B cell (primary cell): ENCODE data around the gene PDLIM5. TPM values are rescaled to one million over a fixed set of nuclear protein-coding genes. Genes with fewer than 3 reads are reported as not detected.

Experiments used
- ATAC-seq: fragments of 200-7000 bp; cut with Tn5 transposase; one replicate; pipeline ENCODE4 v1.10.0; 2021; ENCODE audit warnings: low read depth, mild to moderate bottlenecking, moderate number of reproducible peaks, moderate library complexity
- CTCF ChIA-PET: fragments of 350-600 bp; sonication (Branson Sonifier 250); formaldehyde crosslinking; loops from one replicate; lab custom pipeline; 2021; ENCODE audit warnings: antibody characterized with exemption, inconsistent platforms; lab: Charles Lee
- POLR2A ChIA-PET: fragments of 350-600 bp; sonication (Branson Sonifier 250); formaldehyde crosslinking; loops from one replicate; lab custom pipeline; 2021; ENCODE audit warnings: antibody characterized with exemption; lab: Charles Lee
- DNase-seq: peaks from one replicate; pipeline ENCODE4 v3.0.0; 2013
- H2AFZ ChIP-seq: 2 replicates; pipeline ENCODE4 v1.6.1; 2012; ENCODE audit warnings: mild to moderate bottlenecking, low read depth, low read length; ENCODE audit not compliant: insufficient read depth, poor library complexity, severe bottlenecking
- H3K27ac ChIP-seq, 2 donors: 1 replicate in 1 of 2; 2 replicates in 1 of 2; pipeline ENCODE4 v1.5.1; 2012 to 2013; ENCODE audit warnings: low read length in 2 of 2, mild to moderate bottlenecking in 2 of 2, moderate library complexity in 1 of 2
- H3K27me3 ChIP-seq, 4 experiments: fragments of 200-600 bp in 1 of 4; sonication (generic) in 1 of 4; replicated peaks in 1 of 4; 1 replicate in 2 of 4; 2 replicates in 2 of 4; pipeline versions ENCODE4 v1.6.1 to v1.7.0; 2013 to 2016; ENCODE audit warnings: low read length in 3 of 4, mild to moderate bottlenecking in 2 of 4, mixed read lengths in 1 of 4, moderate library complexity in 1 of 4; ENCODE audit not compliant: insufficient read depth in 4 of 4, control insufficient read depth in 3 of 4; ENCODE audit errors: control extremely low read depth in 1 of 4
- H3K36me3 ChIP-seq, 2 experiments: replicated peaks in 1 of 2; 1 replicate in 1 of 2; 2 replicates in 1 of 2; pipeline versions ENCODE4 v1.6.1 to v1.7.1; 2013; ENCODE audit warnings: low read length in 1 of 2; ENCODE audit not compliant: insufficient read depth in 2 of 2, control insufficient read depth in 1 of 2; ENCODE audit errors: control extremely low read depth in 1 of 2, extremely low read depth in 1 of 2
- H3K4me1 ChIP-seq, 2 donors: fragments of 200-600 bp in 1 of 2; sonication (generic) in 1 of 2; 1 replicate in 1 of 2; 2 replicates in 1 of 2; pipeline versions ENCODE4 v1.5.1 to v1.6.1; 2013 to 2017; ENCODE audit warnings: low read length in 2 of 2; ENCODE audit not compliant: control insufficient read depth in 2 of 2, insufficient read depth in 2 of 2
- H3K4me2 ChIP-seq: replicated peaks from 2 replicates; pipeline ENCODE3; 2012; ENCODE audit warnings: mild to moderate bottlenecking, low read depth, low read length; ENCODE audit not compliant: poor library complexity, severe bottlenecking
- H3K4me3 ChIP-seq, 5 experiments: fragments of 200-600 bp in 1 of 5; sonication (generic) in 1 of 5; 1 replicate in 3 of 5; 2 replicates in 2 of 5; pipeline versions ENCODE4 v1.5.1 to v1.7.0; 2011 to 2016; ENCODE audit warnings: low read length in 4 of 5, mild to moderate bottlenecking in 4 of 5, low read depth in 2 of 5, control low read depth in 1 of 5, moderate library complexity in 1 of 5; ENCODE audit not compliant: insufficient read depth in 1 of 5; ENCODE audit errors: control extremely low read depth in 1 of 5, extremely low read depth in 1 of 5
- H3K79me2 ChIP-seq: fragments of 200-600 bp; sonication (generic); one replicate; pipeline ENCODE4 v1.6.0; 2016; ENCODE audit warnings: low read length; ENCODE audit not compliant: control insufficient read depth, insufficient read depth
- H3K9ac ChIP-seq: fragments of 200-600 bp; sonication (generic); 2 replicates; pipeline ENCODE4 v1.6.1; 2017; ENCODE audit warnings: mild to moderate bottlenecking, low read length, moderate library complexity
- H3K9me3 ChIP-seq, 3 donors: one replicate each; pipeline versions ENCODE4 v1.6.1 to v1.7.1; 2013; ENCODE audit warnings: low read length in 2 of 3; ENCODE audit not compliant: control insufficient read depth in 2 of 3, insufficient read depth in 1 of 3; ENCODE audit errors: control extremely low read depth in 1 of 3
- H4K20me1 ChIP-seq: 2 replicates; pipeline ENCODE4 v1.6.0; 2012; ENCODE audit warnings: mild to moderate bottlenecking, low read length; ENCODE audit not compliant: insufficient read depth, control insufficient read depth, poor library complexity, severe bottlenecking
- H3K27ac Mint-ChIP-seq: one replicate; pipeline ENCODE4 v1.8.0; 2021; ENCODE audit warnings: mixed read lengths
- H3K27me3 Mint-ChIP-seq: one replicate; pipeline ENCODE4 v1.8.0; 2021; ENCODE audit warnings: mixed read lengths
- H3K4me1 Mint-ChIP-seq: one replicate; pipeline ENCODE4 v1.8.0; 2021; ENCODE audit warnings: mixed read lengths
- H3K4me3 Mint-ChIP-seq: one replicate; pipeline ENCODE4 v1.8.0; 2021; ENCODE audit warnings: mixed read lengths
- H3K9me3 Mint-ChIP-seq: one replicate; pipeline ENCODE4 v1.8.0; 2022; ENCODE audit warnings: mixed read lengths; ENCODE audit not compliant: insufficient read depth
- EZH2 ChIP-seq: IDR thresholded peaks from 2 replicates; pipeline ENCODE4 v1.6.1; 2012; ENCODE audit warnings: borderline replicate concordance, low read depth, mild to moderate bottlenecking, moderate library complexity, low read length; ENCODE audit not compliant: insufficient read depth, poor library complexity, severe bottlenecking
- WGBS: methylation state at CpG from one replicate; pipeline ENCODE4 v1.1.5; 2013; ENCODE audit warnings: missing lambda C conversion rate; ENCODE audit not compliant: insufficient coverage; 5-methylcytosine and 5-hydroxymethylcytosine counted together
- intact Hi-C: fragments of 100-400 bp; cut with micrococcal nuclease; formaldehyde crosslinking; loops from one replicate; pipeline ENCODE4 v1.10.0; 2022
- polyA plus RNA-seq: library from polyadenylated mRNA; depleted of rRNA; stranded (reverse); fragments of >200 nt; gene quantifications from 2 replicates; pipeline ENCODE4 v1.2.3, GENCODE V29; 2012
- total RNA-seq, 2 donors: library from RNA; stranded (reverse); fragments of 120-200 nt in 1 of 2; gene quantifications; 1 replicate in 1 of 2; 2 replicates in 1 of 2; pipeline versions ENCODE4 v1.2.3 to v1.2.4, GENCODE V29; 2013 to 2022
- TF ChIP-seq, protein P1 (sequence below): fragments of 200-600 bp; IDR thresholded peaks from one replicate; pipeline ENCODE4 v1.8.0; 2022; ENCODE audit warnings: antibody characterized with exemption, mild to moderate bottlenecking

The PDLIM5 gene
- total and polyA plus RNA-seq, 2 donors (not counting 1 experiment from before 2014, with no cell fraction given): 24.0 to 30.2 TPM

DNA sequence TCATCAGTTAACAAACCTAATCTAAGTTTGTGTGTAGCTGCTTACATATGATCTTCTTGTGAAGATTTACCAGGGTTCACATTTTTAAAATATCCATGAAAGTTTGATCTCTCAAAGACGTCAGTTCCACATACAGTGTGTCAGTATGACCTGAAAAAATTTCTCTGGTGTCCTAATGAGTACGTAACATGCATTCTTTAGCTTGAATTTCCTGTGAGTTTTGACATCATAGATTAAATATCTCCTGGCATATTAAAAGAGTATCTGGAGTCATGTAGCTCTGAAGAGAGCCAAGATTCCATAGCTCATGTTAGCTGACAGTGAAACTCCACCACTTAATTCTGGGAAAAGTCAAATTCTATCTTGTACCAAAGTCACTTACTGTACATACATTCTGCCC, 43.9 kb upstream of the PDLIM5 start:
- no peak overlapping the region for H3K4me3 ChIP-seq
- H3K4me2 ChIP-seq: no peak overlapping the region
- H3K79me2 ChIP-seq: no peaks in the 10 kb centered on the region
- ATAC-seq (no peak), DNase-seq (no peak)
- no peak overlapping the region for H3K27ac Mint-ChIP-seq
- TF ChIP-seq EZH2: no peak
- TF ChIP-seq, protein P1, sequence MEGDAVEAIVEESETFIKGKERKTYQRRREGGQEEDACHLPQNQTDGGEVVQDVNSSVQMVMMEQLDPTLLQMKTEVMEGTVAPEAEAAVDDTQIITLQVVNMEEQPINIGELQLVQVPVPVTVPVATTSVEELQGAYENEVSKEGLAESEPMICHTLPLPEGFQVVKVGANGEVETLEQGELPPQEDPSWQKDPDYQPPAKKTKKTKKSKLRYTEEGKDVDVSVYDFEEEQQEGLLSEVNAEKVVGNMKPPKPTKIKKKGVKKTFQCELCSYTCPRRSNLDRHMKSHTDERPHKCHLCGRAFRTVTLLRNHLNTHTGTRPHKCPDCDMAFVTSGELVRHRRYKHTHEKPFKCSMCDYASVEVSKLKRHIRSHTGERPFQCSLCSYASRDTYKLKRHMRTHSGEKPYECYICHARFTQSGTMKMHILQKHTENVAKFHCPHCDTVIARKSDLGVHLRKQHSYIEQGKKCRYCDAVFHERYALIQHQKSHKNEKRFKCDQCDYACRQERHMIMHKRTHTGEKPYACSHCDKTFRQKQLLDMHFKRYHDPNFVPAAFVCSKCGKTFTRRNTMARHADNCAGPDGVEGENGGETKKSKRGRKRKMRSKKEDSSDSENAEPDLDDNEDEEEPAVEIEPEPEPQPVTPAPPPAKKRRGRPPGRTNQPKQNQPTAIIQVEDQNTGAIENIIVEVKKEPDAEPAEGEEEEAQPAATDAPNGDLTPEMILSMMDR: no peak
- H3K9me3 ChIP-seq: no peaks in the 10 kb centered on the region
- H3K27me3 ChIP-seq: peaks cover 0 to 2% (median 0%) of the 10 kb centered on the region in 4 experiments
- H3K4me1 Mint-ChIP-seq: no peaks in the 10 kb centered on the region
- POLR2A ChIA-PET: no interaction called here
- CTCF ChIA-PET: interaction anchor here (1.2 to 4.6 kb wide), 13 partner anchors 10 to 213 kb away, joined by 3 to 19 read pairs (median 5); no protein-coding TSS in a partner anchor
- no peaks in the 10 kb centered on the region for H3K36me3 ChIP-seq
- intact Hi-C loops: no loop called here
- no peak overlapping the region for H3K27ac ChIP-seq
- no peaks in the 10 kb centered on the region for H4K20me1 ChIP-seq
- no peaks in the 10 kb centered on the region for H3K4me1 ChIP-seq
- H3K4me3 Mint-ChIP-seq: no peak overlapping the region
- H3K27me3 Mint-ChIP-seq: peaks cover 32% of the 10 kb centered on the region
- WGBS: no CpG with 5 or more reads among the region's 2 CpGs
- H2AFZ ChIP-seq: no peak overlapping the region
- no peaks in the 10 kb centered on the region for H3K9me3 Mint-ChIP-seq
- no peak overlapping the region for H3K9ac ChIP-seq

DNA sequence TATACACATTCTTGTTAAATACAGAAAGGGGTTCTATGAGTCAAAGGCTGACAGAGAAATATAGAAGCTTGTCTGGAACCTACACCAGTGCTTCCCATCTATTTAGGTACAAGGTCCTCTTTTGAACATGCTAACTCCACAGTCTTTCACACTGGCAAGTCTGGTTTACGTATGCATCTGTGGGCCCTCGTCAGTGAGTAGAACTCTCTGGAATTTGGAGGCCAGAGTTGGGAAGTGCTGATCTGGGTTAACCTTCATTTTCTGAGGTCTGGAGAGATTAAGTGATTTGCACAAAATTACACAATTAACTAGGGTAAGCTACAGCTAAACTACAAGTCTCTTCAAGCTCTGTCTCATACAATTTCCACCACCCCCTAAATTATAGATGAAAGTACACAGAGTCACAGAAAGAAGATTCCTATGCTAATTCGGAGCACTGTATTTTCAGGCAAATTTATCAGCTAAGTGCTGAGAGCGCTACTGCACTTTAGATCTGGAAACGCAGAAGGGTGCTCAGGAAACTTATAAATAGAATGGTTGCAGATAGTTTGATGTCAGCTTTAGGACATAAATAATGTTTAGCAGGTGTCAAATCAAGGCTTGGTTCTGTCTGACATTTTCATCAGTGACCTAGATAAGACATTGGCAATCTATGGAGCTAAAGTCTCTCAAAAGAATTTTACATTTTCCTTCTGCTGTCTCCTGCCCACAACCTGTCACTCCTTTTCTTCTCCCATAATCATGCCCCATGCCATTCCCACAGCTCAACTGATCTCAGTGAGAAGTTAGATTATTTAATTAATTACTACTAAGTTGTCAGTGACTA, 43.0 kb upstream of the PDLIM5 start:
- ChIA-PET POLR2A (no interaction called here), CTCF (interaction anchor here (1.2 to 3.5 kb wide), 4 partner anchors 9 to 188 kb away, joined by 3 to 15 read pairs (median 11); no protein-coding TSS in a partner anchor)
- peaks cover 0 to 4% (median 0%) of the 10 kb centered on the region in 4 experiments for H3K27me3 ChIP-seq
- no peaks in the 10 kb centered on the region for H3K9me3 Mint-ChIP-seq
- H3K27ac Mint-ChIP-seq: no peak overlapping the region
- no peak overlapping the region for H3K27ac ChIP-seq
- WGBS: 84% methylated on average over 3 of the region's 5 CpGs
- H3K27me3 Mint-ChIP-seq: peaks cover 38% of the 10 kb centered on the region
- no peaks in the 10 kb centered on the region for H3K36me3 ChIP-seq
- no peaks in the 10 kb centered on the region for H3K4me1 ChIP-seq
- no peak for TF ChIP-seq EZH2
- TF ChIP-seq, protein P1: no peak
- no peak overlapping the region for H3K9ac ChIP-seq
- H3K4me1 Mint-ChIP-seq: no peaks in the 10 kb centered on the region
- no peaks in the 10 kb centered on the region for H4K20me1 ChIP-seq
- DNase-seq: no peak
- H3K4me3 Mint-ChIP-seq: no peak overlapping the region
- intact Hi-C loops: no loop called here
- H3K4me2 ChIP-seq: no peak overlapping the region
- no peak for ATAC-seq
- no peaks in the 10 kb centered on the region for H3K9me3 ChIP-seq
- no peak overlapping the region for H3K4me3 ChIP-seq
- no peaks in the 10 kb centered on the region for H3K79me2 ChIP-seq
- H2AFZ ChIP-seq: no peak overlapping the region
